ENCODE results near the gene MSTO1.

The MSTO1 gene

GRCh38 chr1:155645648-155646047 is 35.6 kb downstream of the MSTO1 start:
- H3K4me3 ChIP-seq (ENCODE audit: low read depth, low read length): no peak overlapping the region
- no peak for TF ChIP-seq CTCF (IDR thresholded peaks at IDR 0.05; ENCODE audit: borderline replicate concordance, insufficient read depth, low read depth, low read length)

- TF ChIP-seq CTCF (IDR thresholded peaks at IDR 0.05; ENCODE audit: borderline replicate concordance, insufficient read depth, low read depth, low read length): no peak
- H3K4me3 ChIP-seq (ENCODE audit: low read depth, low read length): no peak overlapping the region
Measured at GRCh38 chr1:155646307-155646706, 36.3 kb downstream of the MSTO1 start.

GRCh38 chr1:155648207-155649147 is 38.5 kb downstream of the MSTO1 start:
- H3K4me3 ChIP-seq (ENCODE audit: low read depth, low read length): no peak overlapping the region
- TF ChIP-seq CTCF (IDR thresholded peaks at IDR 0.05; ENCODE audit: borderline replicate concordance, insufficient read depth, low read depth, low read length): no peak

GRCh38 chr1:155649676-155650075 is 39.7 kb downstream of the MSTO1 start:
- H3K4me3 ChIP-seq (ENCODE audit: low read depth, low read length): no peak overlapping the region
- TF ChIP-seq CTCF (IDR thresholded peaks at IDR 0.05; ENCODE audit: borderline replicate concordance, insufficient read depth, low read depth, low read length): no peak

GRCh38 chr1:155650231-155650757 is 40.3 kb downstream of the MSTO1 start:
- H3K4me3 ChIP-seq (ENCODE audit: low read depth, low read length): no peak overlapping the region
- no peak for TF ChIP-seq CTCF (IDR thresholded peaks at IDR 0.05; ENCODE audit: borderline replicate concordance, insufficient read depth, low read depth, low read length)

GRCh38 chr1:155651861-155652661 is 42.0 kb downstream of the MSTO1 start:
- no peak overlapping the region for H3K4me3 ChIP-seq (ENCODE audit: low read depth, low read length)
- TF ChIP-seq CTCF (IDR thresholded peaks at IDR 0.05; ENCODE audit: borderline replicate concordance, insufficient read depth, low read depth, low read length): no peak
